HEK293T (cell line): ENCODE results near the gene EHBP1.

Experiments used
- BHLHE40 ChIP-seq: fragments of 450-650 bp; IDR thresholded peaks from 2 replicates; pipeline ENCODE4 v1.6.1; 2016; ENCODE audit warnings: mild to moderate bottlenecking, moderate library complexity, borderline replicate concordance
- CTBP1 ChIP-seq: fragments of 450-650 bp; IDR thresholded peaks from 2 replicates; pipeline ENCODE4 v1.6.1; 2016; ENCODE audit warnings: borderline replicate concordance
- ELF4 ChIP-seq: fragments of 450-650 bp; IDR thresholded peaks from 2 replicates; pipeline ENCODE4 v1.6.1; 2017; ENCODE audit warnings: antibody characterized with exemption
- FOXA1 ChIP-seq: fragments of 450-650 bp; IDR thresholded peaks from 2 replicates; pipeline ENCODE4 v1.6.1; 2016; ENCODE audit warnings: mild to moderate bottlenecking
- FOXK2 ChIP-seq: fragments of 450-650 bp; IDR thresholded peaks from 2 replicates; pipeline ENCODE4 v1.6.1; 2016; ENCODE audit warnings: mild to moderate bottlenecking
- FOXM1 ChIP-seq: fragments of 450-650 bp; IDR thresholded peaks from 2 replicates; pipeline ENCODE4 v1.6.1; 2017; ENCODE audit warnings: mild to moderate bottlenecking, borderline replicate concordance
- HDGF ChIP-seq: fragments of 450-650 bp; IDR thresholded peaks from 2 replicates; pipeline ENCODE4 v1.6.1; 2017; ENCODE audit warnings: antibody characterized with exemption, borderline replicate concordance
- LEF1 ChIP-seq: fragments of 450-650 bp; IDR thresholded peaks from 2 replicates; pipeline ENCODE4 v1.6.1; 2017; ENCODE audit warnings: mild to moderate bottlenecking, borderline replicate concordance
- NFRKB ChIP-seq: fragments of 450-650 bp; IDR thresholded peaks from 2 replicates; pipeline ENCODE4 v1.6.1; 2016; ENCODE audit warnings: mild to moderate bottlenecking, moderate library complexity
- PKNOX1 ChIP-seq: fragments of 450-650 bp; IDR thresholded peaks from 2 replicates; pipeline ENCODE4 v1.6.1; 2016
- SP1 ChIP-seq: fragments of 450-650 bp; IDR thresholded peaks from 2 replicates; pipeline ENCODE4 v1.6.1; 2017
- SUZ12 ChIP-seq: fragments of 450-650 bp; IDR thresholded peaks from 2 replicates; pipeline ENCODE4 v1.6.1; 2016; ENCODE audit warnings: mild to moderate bottlenecking
- TARDBP ChIP-seq: fragments of 450-650 bp; IDR thresholded peaks from 2 replicates; pipeline ENCODE4 v1.6.1; 2016
- ZNF384 ChIP-seq: fragments of 450-650 bp; IDR thresholded peaks from 2 replicates; pipeline ENCODE4 v1.6.1; 2016

- TF ChIP-seq FOXK2 = no peak
- no peak for TF ChIP-seq TARDBP
- TF ChIP-seq FOXA1 = no peak
- TF ChIP-seq NFRKB = no peak
- no peak for TF ChIP-seq FOXM1
- TF ChIP-seq SP1 = no peak
- TF ChIP-seq SUZ12 = no peak
- TF ChIP-seq BHLHE40 = no peak
- TF ChIP-seq PKNOX1 = no peak
- no peak for TF ChIP-seq ZNF384
- no peak for TF ChIP-seq ELF4
- TF ChIP-seq CTBP1 = no peak
- TF ChIP-seq LEF1 = no peak
- no peak for TF ChIP-seq HDGF
Observed at GRCh38 chr2:62785810-62786597, 80.5 kb downstream of the EHBP1 start.
